GM18858 (cell line): ENCODE results near the gene MALT1.

Source experiments
- ATAC-seq: cut with Tn5 transposase; IDR thresholded peaks from one replicate; pipeline ENCODE4 v1.9.1; 2021; ENCODE audit not compliant: unreplicated experiment

Gene MALT1

GRCh38 chr18:58802959-58803358 is 131.7 kb downstream of the MALT1 start:
- ATAC-seq = no peak

DNA sequence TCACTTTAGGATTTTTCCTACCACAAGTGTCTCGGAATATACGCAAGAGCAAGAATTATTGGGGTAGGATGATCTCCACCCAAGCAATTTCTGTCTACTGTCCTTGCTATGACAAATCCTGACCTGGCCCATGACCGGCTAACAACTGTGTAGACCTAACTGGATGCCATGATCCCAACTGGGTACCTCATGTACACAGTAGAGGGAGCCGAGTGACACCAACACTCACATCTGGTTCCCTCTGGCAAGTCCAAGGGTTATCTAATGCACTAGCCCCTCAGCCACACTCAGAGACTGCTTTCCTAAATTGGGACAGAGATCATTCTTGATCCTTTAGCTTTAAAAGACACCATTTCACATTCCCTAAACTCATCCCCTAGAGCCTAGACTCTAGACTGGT is 132.7 kb downstream of the MALT1 start:
- ATAC-seq = no peak
